Peyer's patch (tissue), 4 donors: Measurements from ENCODE around the gene NOX5. TPM values are rescaled to one million over a fixed set of nuclear protein-coding genes. Genes with fewer than 3 reads are reported as not detected.

Source experiments
- DNase-seq, 3 donors: peaks; one replicate each; pipeline ENCODE4 v3.0.0-alpha.2; 2017 to 2019
- H3K27ac ChIP-seq, 4 donors: fragments of 200-600 bp; sonication (generic); one replicate each; pipeline ENCODE4 v1.5.1; 2016 to 2019
- H3K27me3 ChIP-seq, 2 donors: fragments of 200-600 bp; sonication (generic); one replicate each; pipeline ENCODE4 v1.5.1; 2019
- H3K36me3 ChIP-seq, 3 donors: fragments of 200-600 bp; sonication (generic); one replicate each; pipeline ENCODE4 v1.5.1; 2016 to 2019
- H3K4me1 ChIP-seq, 4 donors: fragments of 200-600 bp; sonication (generic); one replicate each; pipeline ENCODE4 v1.5.1; 2016 to 2019
- H3K4me3 ChIP-seq, 4 donors: fragments of 200-600 bp; sonication (generic); 1 replicate in 3 of 4; 2 replicates in 1 of 4; pipeline ENCODE4 v1.5.1; 2016 to 2019; ENCODE audit warnings: mild to moderate bottlenecking in 1 of 4
- H3K9me3 ChIP-seq, 4 donors: fragments of 200-600 bp; sonication (generic); one replicate each; pipeline ENCODE4 v1.5.1; 2016 to 2019; ENCODE audit warnings: mild to moderate bottlenecking in 1 of 4
- CTCF ChIP-seq, 6 experiments: fragments of 450-650 bp in 4 of 6; fragments of 200-600 bp in 2 of 6; sonication (generic) in 1 of 6; IDR thresholded peaks; one replicate each; pipeline ENCODE4 v1.5.1; 2017 to 2019; ENCODE audit warnings: antibody characterized with exemption in 6 of 6, mild to moderate bottlenecking in 3 of 6, moderate library complexity in 1 of 6
- POLR2A ChIP-seq, 2 donors: fragments of 450-650 bp; IDR thresholded peaks; one replicate each; pipeline ENCODE4 v1.5.1; 2017; ENCODE audit warnings: antibody characterized with exemption in 2 of 2, mild to moderate bottlenecking in 2 of 2, moderate library complexity in 2 of 2
- total RNA-seq, 4 donors: library from RNA; depleted of rRNA; stranded (reverse); fragments of >200 nt; gene quantifications; one replicate each; pipeline ENCODE4 v1.1.0, GENCODE V29; 2016

NOX5 gene
- total RNA-seq, 4 donors from 2014 or later = 0.13 to 5.0 TPM; not detected in 2

GRCh38 chr15:68983961-68984481 lies 30.5 kb upstream of the NOX5 start:
- no peak overlapping the region for H3K27ac ChIP-seq
- DNase-seq = no peak

GRCh38 chr15:68984586-68984985 lies 29.9 kb upstream of the NOX5 start:
- H3K36me3 ChIP-seq = no peaks in the 10 kb centered on the region
- no peaks in the 10 kb centered on the region for H3K27me3 ChIP-seq
- no peak overlapping the region for H3K27ac ChIP-seq
- DNase-seq = no peak
- no peaks in the 10 kb centered on the region for H3K4me1 ChIP-seq
- no peaks in the 10 kb centered on the region for H3K9me3 ChIP-seq
- TF ChIP-seq POLR2A (IDR thresholded peaks at IDR 0.05) (no peak), CTCF (IDR thresholded peaks at IDR 0.05) (no peak)
- H3K4me3 ChIP-seq = no peak overlapping the region

More at GRCh38 chr15:68983961-68984481, 30.5 kb upstream of the NOX5 start:
- TF ChIP-seq CTCF (IDR thresholded peaks at IDR 0.05) (no peak), POLR2A (IDR thresholded peaks at IDR 0.05) (no peak)
- no peaks in the 10 kb centered on the region for H3K27me3 ChIP-seq
- no peaks in the 10 kb centered on the region for H3K36me3 ChIP-seq
- no peaks in the 10 kb centered on the region for H3K4me1 ChIP-seq
- H3K9me3 ChIP-seq = no peaks in the 10 kb centered on the region
- no peak overlapping the region for H3K4me3 ChIP-seq

GRCh38 chr15:68985361-68985891 lies 29.1 kb upstream of the NOX5 start:
- no peak for DNase-seq
- no peaks in the 10 kb centered on the region for H3K9me3 ChIP-seq
- TF ChIP-seq CTCF (IDR thresholded peaks at IDR 0.05) = no peak
- TF ChIP-seq POLR2A (IDR thresholded peaks at IDR 0.05) = no peak
- no peak overlapping the region for H3K27ac ChIP-seq
- H3K36me3 ChIP-seq = no peaks in the 10 kb centered on the region
- H3K4me1 ChIP-seq = no peaks in the 10 kb centered on the region
- H3K4me3 ChIP-seq = no peak overlapping the region
- no peaks in the 10 kb centered on the region for H3K27me3 ChIP-seq

- Histone ChIP-seq H3K36me3 (no peaks in the 10 kb centered on the region), H3K4me1 (no peaks in the 10 kb centered on the region), H3K27me3 (no peaks in the 10 kb centered on the region), H3K9me3 (no peaks in the 10 kb centered on the region), H3K27ac (no peak overlapping the region), H3K4me3 (no peak overlapping the region)
- no peak for DNase-seq
- TF ChIP-seq POLR2A (IDR thresholded peaks at IDR 0.05) (no peak), CTCF (IDR thresholded peaks at IDR 0.05) (no peak)
These were observed 28.2 kb upstream of the NOX5 start for GRCh38 chr15:68986322-68986721.

- no peaks in the 10 kb centered on the region for H3K4me1 ChIP-seq
- H3K27ac ChIP-seq = no peak overlapping the region
- no peak for DNase-seq
These were observed 27.4 kb upstream of the NOX5 start for GRCh38 chr15:68987120-68987519.

More at GRCh38 chr15:68987120-68987519, 27.4 kb upstream of the NOX5 start:
- Histone ChIP-seq H3K9me3 (no peaks in the 10 kb centered on the region), H3K36me3 (no peaks in the 10 kb centered on the region), H3K27me3 (no peaks in the 10 kb centered on the region), H3K4me3 (no peak overlapping the region)
- TF ChIP-seq POLR2A (IDR thresholded peaks at IDR 0.05) (no peak), CTCF (IDR thresholded peaks at IDR 0.05) (no peak)
